ENCODE data around the gene LMBRD2.

LMBRD2 gene

GRCh38 chr5:36105819-36106218, 45.9 kb downstream of the LMBRD2 start:
- no peak overlapping the region for H3K27ac ChIP-seq
- no peak for TF ChIP-seq CTCF (conservative IDR thresholded peaks at IDR 0.05)

- TF ChIP-seq ZFX (IDR thresholded peaks at IDR 0.05) = no peak
- no peak for TF ChIP-seq CTCF (conservative IDR thresholded peaks at IDR 0.05)
- H3K27ac ChIP-seq = no peak overlapping the region
Observed at GRCh38 chr5:36099748-36100147, 51.9 kb downstream of the LMBRD2 start.

GRCh38 chr5:36096486-36096885, 55.2 kb downstream of the LMBRD2 start:
- no peak overlapping the region for H3K27ac ChIP-seq
- TF ChIP-seq CTCF (conservative IDR thresholded peaks at IDR 0.05) = no peak
- no peak for TF ChIP-seq ZFX (IDR thresholded peaks at IDR 0.05)

- no peak overlapping the region for H3K27ac ChIP-seq
- no peak for TF ChIP-seq ZFX (IDR thresholded peaks at IDR 0.05)
- TF ChIP-seq CTCF (conservative IDR thresholded peaks at IDR 0.05) = peak; percentile 77
Observed at GRCh38 chr5:36089989-36090388, 61.7 kb downstream of the LMBRD2 start.

GRCh38 chr5:36079200-36079781, 72.4 kb downstream of the LMBRD2 start:
- H3K27ac ChIP-seq = no peak overlapping the region
- peak; percentile 90 for TF ChIP-seq CTCF (conservative IDR thresholded peaks at IDR 0.05)
- no peak for TF ChIP-seq ZFX (IDR thresholded peaks at IDR 0.05)

GRCh38 chr5:36078430-36078829, 73.3 kb downstream of the LMBRD2 start:
- no peak overlapping the region for H3K27ac ChIP-seq

More at GRCh38 chr5:36078430-36078829, 73.3 kb downstream of the LMBRD2 start:
- TF ChIP-seq ZFX (IDR thresholded peaks at IDR 0.05) (no peak), CTCF (conservative IDR thresholded peaks at IDR 0.05) (no peak)
